IMR-90 (cell line): ENCODE results near the gene CTNNA2. TPM values are rescaled to one million over a fixed set of nuclear protein-coding genes. Genes with fewer than 3 reads are reported as not detected.

Experiments used
- ATAC-seq: fragments of 200-7000 bp; cut with Tn5 transposase; 2 replicates; pipeline ENCODE4 v1.9.1; 2020; ENCODE audit warnings: low read depth, mild to moderate bottlenecking, moderate library complexity
- BruUV-seq: library from RNA; stranded (reverse); fragments of 400-500 nt; replicated peaks from 2 replicates; lab custom pipeline; 2021; lab: Mats Ljungman, UMichigan
- CTCF ChIA-PET: fragments of 300-600 bp; formaldehyde crosslinking; extraction: SDS; loops from one replicate; lab custom pipeline; 2021; ENCODE audit warnings: antibody characterized with exemption; lab: Yijun Ruan, JAX
- POLR2A ChIA-PET: fragments of 300-600 bp; sonication (Branson Sonifier 250); formaldehyde crosslinking; loops from one replicate; lab custom pipeline; 2022; ENCODE audit warnings: antibody characterized with exemption; ENCODE audit not compliant: unreplicated experiment; lab: Charles Lee
- DNase-seq: peaks from one replicate; pipeline ENCODE4 v3.0.0; 2013
- H2AFZ ChIP-seq: replicated peaks from 2 replicates; pipeline ENCODE3; 2013; ENCODE audit warnings: low read length, mild to moderate bottlenecking; ENCODE audit not compliant: poor library complexity
- H2AK5ac ChIP-seq: 2 replicates; pipeline ENCODE4 v1.6.1; 2013; ENCODE audit warnings: low read depth, low read length, inconsistent platforms
- H2AK9ac ChIP-seq: replicated peaks from 2 replicates; pipeline ENCODE3; 2013; ENCODE audit warnings: mild to moderate bottlenecking, low read depth, low read length, moderate library complexity; ENCODE audit not compliant: poor library complexity
- H2BK120ac ChIP-seq: 2 replicates; pipeline ENCODE4 v1.6.1; 2013; ENCODE audit warnings: low read depth, low read length, inconsistent platforms
- H2BK15ac ChIP-seq: 3 replicates; pipeline ENCODE4 v1.6.1; 2013; ENCODE audit warnings: low read depth, low read length, inconsistent platforms
- H2BK20ac ChIP-seq: 2 replicates; pipeline ENCODE4 v1.6.1; 2013; ENCODE audit warnings: low read depth, mild to moderate bottlenecking, inconsistent platforms, low read length, moderate library complexity
- H2BK5ac ChIP-seq: 2 replicates; pipeline ENCODE4 v1.6.1; 2013; ENCODE audit warnings: mild to moderate bottlenecking, low read depth, low read length, inconsistent platforms; ENCODE audit not compliant: poor library complexity, severe bottlenecking
- H3K14ac ChIP-seq: replicated peaks from 2 replicates; pipeline ENCODE4 v1.6.1; 2013; ENCODE audit warnings: low read depth, low read length, inconsistent platforms
- H3K18ac ChIP-seq: 2 replicates; pipeline ENCODE4 v1.6.1; 2013; ENCODE audit warnings: low read depth, low read length, control low read depth
- H3K23ac ChIP-seq: 2 replicates; pipeline ENCODE4 v1.6.1; 2013; ENCODE audit warnings: low read depth, low read length, inconsistent platforms
- H3K27ac ChIP-seq: 2 replicates; pipeline ENCODE4 v1.5.1; 2013; ENCODE audit warnings: mild to moderate bottlenecking, control low read depth, low read length; ENCODE audit not compliant: insufficient read depth
- H3K27me3 ChIP-seq: 2 replicates; pipeline ENCODE4 v1.6.1; 2013; ENCODE audit warnings: low read length; ENCODE audit not compliant: control insufficient read depth, insufficient read depth
- H3K36me3 ChIP-seq: 2 replicates; pipeline ENCODE4 v1.6.1; 2013; ENCODE audit warnings: low read length, mixed read lengths; ENCODE audit not compliant: control insufficient read depth, insufficient read depth
- H3K4ac ChIP-seq: 2 replicates; pipeline ENCODE4 v1.6.1; 2013; ENCODE audit warnings: low read depth, low read length, inconsistent platforms
- H3K4me1 ChIP-seq: 2 replicates; pipeline ENCODE4 v1.6.1; 2013; ENCODE audit warnings: low read length, mixed read lengths; ENCODE audit not compliant: control insufficient read depth, insufficient read depth
- H3K4me2 ChIP-seq: 2 replicates; pipeline ENCODE4 v1.6.1; 2013; ENCODE audit warnings: low read depth, mild to moderate bottlenecking, control low read depth, low read length, moderate library complexity
- H3K4me3 ChIP-seq: 2 replicates; pipeline ENCODE4 v1.5.1; 2013; ENCODE audit warnings: low read depth, mild to moderate bottlenecking, control low read depth, low read length, moderate library complexity; ENCODE audit not compliant: insufficient read depth
- H3K56ac ChIP-seq: 2 replicates; pipeline ENCODE4 v1.6.1; 2013; ENCODE audit warnings: low read length, inconsistent platforms; ENCODE audit not compliant: insufficient read depth; ENCODE audit errors: extremely low read depth
- H3K79me1 ChIP-seq, 2 experiments: 2 replicates each; pipeline ENCODE4 v1.6.1; 2013; ENCODE audit warnings: low read length in 2 of 2, inconsistent platforms in 1 of 2, low read depth in 1 of 2
- H3K9ac ChIP-seq: 2 replicates; pipeline ENCODE4 v1.6.1; 2013; ENCODE audit warnings: low read depth, low read length, control low read depth
- H3K9me1 ChIP-seq: 2 replicates; pipeline ENCODE4 v1.6.1; 2013; ENCODE audit warnings: low read length, inconsistent platforms; ENCODE audit not compliant: insufficient read depth
- H3K9me3 ChIP-seq: 2 replicates; pipeline ENCODE4 v1.6.1; 2013; ENCODE audit warnings: low read length; ENCODE audit not compliant: control insufficient read depth, insufficient read depth
- H4K20me1 ChIP-seq: 2 replicates; pipeline ENCODE4 v1.6.1; 2013; ENCODE audit warnings: low read length, inconsistent platforms; ENCODE audit not compliant: insufficient read depth
- H4K5ac ChIP-seq: 2 replicates; pipeline ENCODE4 v1.6.1; 2013; ENCODE audit warnings: mild to moderate bottlenecking, low read depth, low read length, control low read depth
- H4K8ac ChIP-seq, 2 experiments: 2 replicates each; pipeline ENCODE4 v1.6.1; 2013; ENCODE audit warnings: low read depth in 2 of 2, low read length in 2 of 2, control low read depth in 1 of 2, inconsistent platforms in 1 of 2
- H4K91ac ChIP-seq: 2 replicates; pipeline ENCODE4 v1.6.1; 2013; ENCODE audit warnings: low read depth, low read length, inconsistent platforms; ENCODE audit not compliant: insufficient read depth
- POLR2A ChIP-seq: IDR thresholded peaks from 2 replicates; pipeline ENCODE4 v1.6.1; 2012; ENCODE audit warnings: mild to moderate bottlenecking, low read depth, low read length
- RFX5 ChIP-seq: IDR thresholded peaks from 2 replicates; pipeline ENCODE4 v1.8.0; 2012; ENCODE audit warnings: low read depth, mild to moderate bottlenecking, low read length, moderate library complexity
- WGBS, 2 experiments: methylation state at CpG; one replicate each; pipeline versions ENCODE4 v1.1.5 to v1.1.7; 2013; ENCODE audit warnings: missing lambda C conversion rate in 2 of 2; ENCODE audit not compliant: insufficient read length in 1 of 2; ENCODE audit errors: extremely low coverage in 2 of 2; 5-methylcytosine and 5-hydroxymethylcytosine counted together
- dilution Hi-C: fragments of 300-500 bp; cut with HindIII; formaldehyde crosslinking; loops from one replicate; pipeline ENCODE4 v1.14.3; 2018; ENCODE audit warnings: low sequenced_read_pairs; ENCODE audit not compliant: unreplicated experiment
- in situ Hi-C: fragments of 300-500 bp; cut with MboI; formaldehyde crosslinking; loops from 3 replicates; pipeline ENCODE4 v1.14.3; 2019; ENCODE audit warnings: low sequenced_read_pairs, inconsistent platforms, mixed read lengths
- intact Hi-C: fragments of 100-400 bp; cut with micrococcal nuclease; formaldehyde crosslinking; loops from 2 replicates; pipeline ENCODE4 v1.10.0; 2022
- polyA plus RNA-seq, 3 experiments: library from polyadenylated mRNA; depleted of rRNA; stranded (reverse); fragments of >200 nt; gene quantifications; 2 replicates each; pipeline ENCODE4 v1.2.3, GENCODE V29; 2012; ENCODE audit warnings: low replicate concordance in 1 of 3
- total RNA-seq: library from RNA; depleted of rRNA; stranded (reverse); fragments of >200 nt; gene quantifications from 2 replicates; pipeline ENCODE4 v1.2.3, GENCODE V29; 2012

CTNNA2 gene
- total and polyA plus RNA-seq, 2 of the 4 experiments (the other 2 are of a cell fraction), result not detected

DNA sequence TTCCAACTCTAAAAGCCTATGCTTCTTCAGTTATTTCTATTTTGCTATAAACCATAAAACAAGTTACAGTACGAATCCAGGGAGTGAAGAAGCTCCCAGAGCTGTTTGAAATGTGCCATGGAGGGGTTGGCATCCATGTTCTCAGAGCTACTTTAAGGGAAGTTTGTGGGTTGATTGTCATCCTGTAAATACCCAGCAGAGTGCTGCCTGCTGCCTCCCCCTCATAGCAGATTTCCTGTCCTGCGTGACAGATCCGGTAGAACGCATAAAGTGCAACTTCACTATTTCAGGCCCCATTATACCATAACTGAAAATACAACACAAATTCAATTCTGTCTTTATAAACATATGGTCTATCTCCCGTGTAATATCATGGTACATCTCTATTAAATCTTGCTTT, 114.4 kb downstream of the CTNNA2 start:
- Histone ChIP-seq H3K14ac (no peak overlapping the region), H4K20me1 (no peaks in the 10 kb centered on the region)
- BruUV-seq, result no TSS peak

More for the DNA sequence above, 114.4 kb downstream of the CTNNA2 start:
- in situ Hi-C loops (no loop called here), intact Hi-C loops (no loop called here), dilution Hi-C loops (no loop called here)
- Histone ChIP-seq H3K27me3 (no peaks in the 10 kb centered on the region), H3K4me2 (no peak overlapping the region), H3K18ac (no peak overlapping the region), H3K9me1 (no peaks in the 10 kb centered on the region), H3K4me3 (no peak overlapping the region), H3K56ac (no peak overlapping the region), H2BK20ac (no peak overlapping the region), H3K9me3 (no peaks in the 10 kb centered on the region), H3K4ac (no peak overlapping the region), H4K8ac (no peak overlapping the region), H2BK5ac (no peak overlapping the region), H2BK15ac (no peak overlapping the region), H2AK5ac (no peak overlapping the region), H3K9ac (no peak overlapping the region), H3K27ac (no peak overlapping the region), H2AFZ (no peak overlapping the region), H2BK120ac (no peak overlapping the region), H2AK9ac (no peak overlapping the region), H3K79me1 (no peaks in the 10 kb centered on the region), H3K23ac (no peak overlapping the region), H3K4me1 (no peaks in the 10 kb centered on the region), H4K5ac (no peak overlapping the region), H4K91ac (no peak overlapping the region), H3K36me3 (no peaks in the 10 kb centered on the region)
- no peak for TF ChIP-seq RFX5
- no peak for TF ChIP-seq POLR2A
- DNase-seq (no peak), ATAC-seq (no peak)
- ChIA-PET CTCF (no interaction called here), POLR2A (no interaction called here)
- no CpG with 5 or more reads among the region's 5 CpGs for WGBS, 2 experiments
